SK-N-SH treated with all-trans-retinoic acid at 6 μM for 48 hours (cell line): ENCODE results near the gene TMEM178B.

Source experiments
- ATAC-seq: fragments of 200-7000 bp; cut with Tn5 transposase; 3 replicates; pipeline ENCODE4 v1.9.1; 2020; ENCODE audit warnings: mild to moderate bottlenecking, moderate library complexity
- ARNTL ChIP-seq: fragments of 450-650 bp; formaldehyde crosslinking; IDR thresholded peaks from 2 replicates; pipeline ENCODE4 v1.5.0; 2020; ENCODE audit warnings: low read depth, mild to moderate bottlenecking, moderate library complexity, borderline replicate concordance
- BACH2 ChIP-seq: fragments of 250-450 bp; sonication (Bioruptor Pico); IDR thresholded peaks from 2 replicates; pipeline ENCODE4 v1.9.0; 2021; ENCODE audit warnings: mild to moderate bottlenecking, borderline replicate concordance
- CREB5 ChIP-seq: fragments of 250-450 bp; sonication (Bioruptor Pico); IDR thresholded peaks from 2 replicates; pipeline ENCODE4 v1.5.1; 2020; ENCODE audit warnings: low read depth, mild to moderate bottlenecking, moderate library complexity
- CSDC2 ChIP-seq: fragments of 250-450 bp; sonication (Bioruptor Pico); IDR thresholded peaks from 2 replicates; pipeline ENCODE4 v1.5.0; 2020; ENCODE audit warnings: mild to moderate bottlenecking, moderate library complexity
- CSRNP3 ChIP-seq: fragments of 250-450 bp; sonication (Bioruptor Pico); IDR thresholded peaks from 2 replicates; pipeline ENCODE4 v1.5.1; 2021; ENCODE audit warnings: mild to moderate bottlenecking, moderate library complexity
- ESRRG ChIP-seq: fragments of 250-450 bp; sonication (Bioruptor Pico); IDR thresholded peaks from 2 replicates; pipeline ENCODE4 v1.6.1; 2021; ENCODE audit warnings: mild to moderate bottlenecking
- GLIS3 ChIP-seq: fragments of 250-450 bp; sonication (Bioruptor Pico); IDR thresholded peaks from 2 replicates; pipeline ENCODE4 v1.5.0; 2020; ENCODE audit warnings: mild to moderate bottlenecking, moderate library complexity
- ISL1 ChIP-seq: fragments of 250-450 bp; sonication (Bioruptor Pico); IDR thresholded peaks from 2 replicates; pipeline ENCODE4 v2.1.2; 2022; ENCODE audit warnings: mild to moderate bottlenecking, moderate library complexity
- OSR1 ChIP-seq: fragments of 250-450 bp; sonication (Bioruptor Pico); IDR thresholded peaks from 2 replicates; pipeline ENCODE4 v1.8.0; 2022; ENCODE audit warnings: moderate library complexity, mild to moderate bottlenecking, inconsistent platforms
- PPARA ChIP-seq: fragments of 250-450 bp; sonication (Bioruptor Pico); IDR thresholded peaks from 2 replicates; pipeline ENCODE4 v1.5.0; 2020; ENCODE audit warnings: mild to moderate bottlenecking, borderline replicate concordance
- RARB ChIP-seq: fragments of 250-450 bp; sonication (Bioruptor Pico); IDR thresholded peaks from 2 replicates; pipeline ENCODE4 v1.8.0; 2021; ENCODE audit warnings: mild to moderate bottlenecking, moderate library complexity
- SNAI2 ChIP-seq: fragments of 250-450 bp; sonication (Bioruptor Pico); IDR thresholded peaks from 2 replicates; pipeline ENCODE4 v1.5.0; 2020; ENCODE audit warnings: mild to moderate bottlenecking, moderate library complexity
- TCF4 ChIP-seq: fragments of 250-450 bp; sonication (Bioruptor Pico); IDR thresholded peaks from 2 replicates; pipeline ENCODE4 v1.8.0; 2021; ENCODE audit warnings: mild to moderate bottlenecking, moderate library complexity, borderline replicate concordance
- TSHZ2 ChIP-seq: fragments of 250-450 bp; sonication (Bioruptor Pico); IDR thresholded peaks from 2 replicates; pipeline ENCODE4 v1.5.0; 2020; ENCODE audit warnings: mild to moderate bottlenecking, moderate library complexity
- ZC3H10 ChIP-seq: fragments of 250-450 bp; sonication (Bioruptor Pico); IDR thresholded peaks from 2 replicates; pipeline ENCODE4 v1.5.1; 2021; ENCODE audit warnings: mild to moderate bottlenecking, moderate library complexity
- ZFP3 ChIP-seq: fragments of 250-450 bp; sonication (Bioruptor Pico); IDR thresholded peaks from 2 replicates; pipeline ENCODE4 v1.5.0; 2020; ENCODE audit warnings: mild to moderate bottlenecking, moderate library complexity
- ZFP30 ChIP-seq: fragments of 450-650 bp; formaldehyde crosslinking; IDR thresholded peaks from 2 replicates; pipeline ENCODE4 v1.5.0; 2022; ENCODE audit warnings: mild to moderate bottlenecking, moderate library complexity
- ZNF565 ChIP-seq: fragments of 450-650 bp; formaldehyde crosslinking; conservative IDR thresholded peaks from 2 replicates; pipeline ENCODE4 v1.5.0; 2020; ENCODE audit warnings: low read depth, mild to moderate bottlenecking, moderate library complexity
- ZNF70 ChIP-seq: fragments of 450-650 bp; formaldehyde crosslinking; IDR thresholded peaks from 2 replicates; pipeline ENCODE4 v1.5.0; 2020; ENCODE audit warnings: mild to moderate bottlenecking, moderate library complexity
- ZNF8 ChIP-seq: fragments of 450-650 bp; formaldehyde crosslinking; IDR thresholded peaks from 2 replicates; pipeline ENCODE4 v1.5.0; 2020; ENCODE audit warnings: mild to moderate bottlenecking, moderate library complexity

TMEM178B gene

GRCh38 chr7:141094336-141095070 lies 20.6 kb downstream of the TMEM178B start:
- no peak for ATAC-seq
- TF ChIP-seq ARNTL (CRISPR knock-in tag) (no peak), CSDC2 (no peak), ZNF70 (CRISPR knock-in tag) (no peak)
- TF ChIP-seq, all 23 proteins: peak for 0

- ATAC-seq = no peak
- TF ChIP-seq ZNF70 (CRISPR knock-in tag) = no peak
- no peak for TF ChIP-seq SNAI2 (CRISPR knock-in tag)
- TF ChIP-seq ISL1 (CRISPR knock-in tag) = 0 out of 2 replicates have a peak, but pooled peaks have one; percentile 12
Observed at GRCh38 chr7:141097430-141097829, 23.6 kb downstream of the TMEM178B start.

GRCh38 chr7:141102436-141102835 lies 28.6 kb downstream of the TMEM178B start:
- ATAC-seq = no peak
- TF ChIP-seq TCF4 (CRISPR knock-in tag) = no peak
- TF ChIP-seq ZFP3 = no peak
- TF ChIP-seq ZNF565 (CRISPR knock-in tag) = no peak
- no peak for TF ChIP-seq SNAI2 (CRISPR knock-in tag)
- no peak for TF ChIP-seq TSHZ2 (CRISPR knock-in tag)
- TF ChIP-seq OSR1 (CRISPR knock-in tag) = no peak
- TF ChIP-seq GLIS3 (CRISPR knock-in tag) = no peak
- TF ChIP-seq ZFP30 (CRISPR knock-in tag) = no peak
- no peak for TF ChIP-seq CREB5 (CRISPR knock-in tag)
- TF ChIP-seq BACH2 (CRISPR knock-in tag) = no peak
- TF ChIP-seq ESRRG (CRISPR knock-in tag) = no peak
- TF ChIP-seq CSDC2 = no peak
- no peak for TF ChIP-seq RARB (CRISPR knock-in tag)
- TF ChIP-seq CSRNP3 = no peak
- no peak for TF ChIP-seq ZC3H10 (CRISPR knock-in tag)
- TF ChIP-seq PPARA (CRISPR knock-in tag) = no peak

DNA sequence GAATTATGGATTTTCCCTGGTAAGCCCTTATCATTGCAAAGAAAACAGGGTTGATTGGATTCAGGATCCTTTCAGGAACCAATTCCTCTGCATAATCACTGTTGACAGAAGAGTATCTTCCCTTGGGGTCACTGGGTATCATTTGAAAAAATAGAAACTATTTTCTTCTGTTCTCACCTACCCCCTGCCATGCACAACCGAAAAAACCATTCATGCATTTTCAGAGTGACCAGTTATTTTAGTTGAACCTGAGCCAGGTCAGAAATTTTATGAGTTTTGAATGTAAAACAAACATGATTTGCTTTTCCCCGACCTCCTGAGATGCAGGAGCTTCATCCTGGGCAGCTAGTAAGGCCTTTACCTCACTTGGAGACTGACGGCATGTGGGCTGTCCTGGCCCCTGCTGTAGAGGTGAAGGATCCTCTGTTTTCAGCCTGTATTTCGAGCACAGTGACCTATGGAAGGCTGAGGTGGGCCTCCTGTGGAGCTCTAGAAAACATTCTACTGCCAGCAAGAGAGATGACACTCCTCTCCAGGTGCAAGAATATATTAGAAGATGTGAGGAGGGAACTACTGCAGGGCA lies 30.1 kb downstream of the TMEM178B start:
- no peak for ATAC-seq
- TF ChIP-seq ZNF70 (CRISPR knock-in tag) = no peak
- no peak for TF ChIP-seq ZFP30 (CRISPR knock-in tag)
- no peak for TF ChIP-seq CSRNP3
- TF ChIP-seq ZNF8 = no peak
- TF ChIP-seq, all 23 proteins: peak for 0

GRCh38 chr7:141113131-141113530 lies 39.3 kb downstream of the TMEM178B start:
- no peak for ATAC-seq
- no peak for TF ChIP-seq CSRNP3
